Activated T-cell treated with anti-CD3 and anti-CD28 coated beads, Interleukin-2, amount 50 U/mL, for 48 hours (primary cell): ENCODE results near the gene NTN5.
A peak's percentile ranks its signal among the peaks of the same experiment; 100 is the strongest.
"Not testable (repeated sequence)": the region's sequence is repeated elsewhere in the genome, so short reads cannot be mapped to it uniquely, and the experiment has no call there.

ENCODE experiments used
- DNase-seq, 2 experiments: peaks; one replicate each; pipeline ENCODE4 v3.0.0-alpha.2; 2020

The NTN5 gene, protein sequence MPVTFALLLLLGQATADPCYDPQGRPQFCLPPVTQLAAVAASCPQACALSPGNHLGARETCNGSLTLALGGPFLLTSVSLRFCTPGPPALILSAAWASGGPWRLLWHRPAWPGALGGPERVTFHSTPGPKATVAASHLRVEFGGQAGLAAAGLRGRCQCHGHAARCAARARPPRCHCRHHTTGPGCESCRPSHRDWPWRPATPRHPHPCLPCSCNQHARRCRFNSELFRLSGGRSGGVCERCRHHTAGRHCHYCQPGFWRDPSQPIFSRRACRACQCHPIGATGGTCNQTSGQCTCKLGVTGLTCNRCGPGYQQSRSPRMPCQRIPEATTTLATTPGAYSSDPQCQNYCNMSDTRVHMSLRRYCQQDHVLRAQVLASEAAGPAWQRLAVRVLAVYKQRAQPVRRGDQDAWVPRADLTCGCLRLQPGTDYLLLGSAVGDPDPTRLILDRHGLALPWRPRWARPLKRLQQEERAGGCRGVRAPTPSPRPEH

DNA sequence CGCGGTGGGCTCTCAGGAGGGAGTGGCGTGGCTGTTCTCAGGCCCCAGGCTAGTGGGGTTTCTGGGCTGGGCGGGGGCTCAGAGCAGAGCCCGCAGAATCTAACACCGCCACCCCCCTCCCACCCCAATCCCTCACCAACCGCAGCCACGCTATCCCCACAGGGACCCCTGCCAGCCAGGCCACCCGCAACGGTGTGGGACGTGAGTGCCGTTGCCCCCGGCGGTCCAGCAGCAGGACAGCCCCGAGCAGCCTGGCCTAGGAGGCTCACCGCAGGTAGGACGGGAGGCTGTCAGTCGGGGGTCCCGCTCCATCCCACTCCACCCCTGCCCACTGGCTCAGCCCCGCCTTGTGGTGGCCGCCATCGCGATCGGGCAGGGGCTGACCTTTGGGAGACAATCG lies at the start of gene NTN5:
TSS of gene NTN5 (minus strand) at position 24 of the 400 bp plus-strand sequence. CDS start 2,031 bp downstream, outside the sequence.
- no peak for DNase-seq

DNA sequence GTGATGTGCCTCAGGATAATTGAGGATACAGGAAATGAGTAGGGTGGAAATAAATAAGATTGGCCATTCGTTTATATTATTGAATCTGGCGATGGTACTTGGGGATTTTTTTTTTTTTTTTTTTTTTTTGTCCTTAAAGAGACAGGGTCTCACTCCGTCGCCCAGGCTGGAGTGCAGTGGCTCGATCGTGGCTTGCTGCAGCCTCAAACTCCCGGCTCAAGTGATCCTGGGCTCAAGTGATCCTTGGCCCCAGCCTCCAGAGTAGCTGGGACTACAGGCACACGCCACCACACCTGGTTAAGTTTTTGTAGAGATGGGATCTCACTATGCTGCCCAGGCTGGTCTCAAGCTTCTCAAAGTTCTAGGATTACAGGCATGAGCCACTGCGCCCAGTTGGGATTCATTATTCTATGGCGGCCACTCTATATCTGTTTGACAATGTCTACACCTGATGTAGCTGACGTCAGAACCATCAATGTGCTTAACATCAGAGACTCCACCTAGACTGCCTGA lies 49.4 kb upstream of the NTN5 start:
- no peak for DNase-seq

DNA sequence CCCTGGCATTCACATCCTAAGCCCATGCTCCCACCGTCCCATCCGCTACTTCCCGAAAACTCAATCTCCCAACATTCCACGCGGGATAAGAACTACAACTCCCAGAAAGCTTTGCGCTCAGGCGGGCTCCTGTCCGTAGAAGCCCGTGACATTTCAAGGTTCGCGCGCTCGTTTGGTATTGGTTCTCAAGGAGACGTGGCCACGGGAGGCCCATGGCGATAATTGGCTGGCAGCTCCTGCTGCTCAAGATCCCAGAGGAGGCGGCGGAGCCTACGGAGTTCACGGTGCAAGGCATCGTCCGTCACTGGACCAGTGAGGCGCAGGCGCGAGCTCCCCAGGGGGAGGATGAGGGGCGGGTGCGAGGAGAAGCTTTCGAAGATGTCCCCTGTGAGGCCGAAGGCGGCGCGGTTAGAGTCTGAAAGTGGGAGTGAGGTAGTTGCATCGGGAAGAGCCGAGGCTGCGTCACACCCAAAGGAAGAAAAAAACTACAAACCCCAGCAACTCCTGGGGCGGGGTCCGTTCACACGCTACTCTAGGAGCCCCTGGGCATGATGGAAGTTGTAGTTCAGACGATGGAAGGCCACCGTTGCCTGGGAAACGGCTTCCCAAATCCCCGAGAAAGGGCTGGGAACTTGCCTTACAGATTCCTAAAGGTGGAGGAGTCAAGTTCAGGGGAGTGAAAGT lies 47.9 kb upstream of the NTN5 start:
- DNase-seq, result peak; percentile 92 to 94

DNA sequence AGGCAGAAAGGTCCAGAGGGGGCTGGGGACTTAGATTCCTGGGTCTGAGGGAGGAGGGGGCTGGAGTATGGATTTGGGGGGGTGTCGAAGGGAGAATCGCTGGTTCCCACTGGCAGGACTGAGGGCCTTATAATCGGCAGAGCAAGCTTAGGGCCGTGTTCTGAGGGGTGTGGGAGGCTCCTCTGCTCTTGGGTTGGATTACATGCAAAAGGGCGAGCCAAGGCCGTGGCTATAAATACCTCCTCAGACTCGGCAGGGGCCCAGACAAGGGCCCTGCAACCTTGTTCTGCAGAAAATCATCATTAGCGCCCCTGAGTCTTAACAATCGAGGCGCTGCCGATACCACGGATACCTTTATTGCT lies 47.4 kb upstream of the NTN5 start:
- no peak for DNase-seq

DNA sequence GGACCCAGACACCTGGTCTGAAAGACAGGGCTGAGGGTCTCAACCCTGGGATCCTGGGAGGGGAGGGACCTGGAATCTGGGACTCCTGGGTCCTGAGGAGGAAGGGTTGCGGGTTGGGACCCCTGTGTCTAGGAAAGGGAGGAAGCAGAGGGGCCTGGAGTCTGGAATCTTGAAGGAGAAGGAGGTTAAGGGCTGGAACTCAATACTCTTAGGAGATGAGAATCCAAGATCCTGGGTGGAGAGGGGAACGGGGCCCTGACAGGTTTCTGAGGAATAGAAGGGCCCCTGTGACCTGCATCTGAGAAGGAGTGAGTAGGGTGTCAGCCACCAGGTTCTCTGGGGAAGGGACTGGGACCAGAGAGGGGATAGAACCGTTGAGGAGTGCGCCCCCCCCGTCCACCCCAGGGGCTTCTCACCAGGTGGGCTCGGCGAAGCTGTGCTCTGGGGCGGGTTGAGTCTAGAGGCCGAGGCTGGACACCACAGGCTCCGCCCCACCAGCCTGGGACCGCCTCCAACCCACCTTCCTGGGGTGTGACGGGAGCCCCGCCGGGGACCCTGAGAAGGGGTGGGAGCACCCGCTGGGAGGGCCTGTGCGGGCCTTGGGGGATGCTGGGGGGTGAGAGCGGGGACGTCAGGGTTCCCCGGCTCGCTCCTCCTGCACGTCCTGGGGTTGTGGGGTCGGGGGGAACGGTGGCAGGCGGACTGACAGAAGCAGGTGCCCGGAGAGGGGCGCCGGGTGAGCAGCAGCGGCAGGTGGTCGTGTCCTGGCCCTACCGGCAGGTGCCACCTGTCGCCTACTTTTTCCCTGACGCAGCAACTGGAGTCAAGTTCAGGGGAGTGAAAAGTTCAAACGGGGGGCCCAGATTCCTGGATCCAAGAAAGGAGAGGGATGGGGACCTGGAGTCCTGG lies 46.7 kb upstream of the NTN5 start, which contains the start of gene MAMSTR:
TSS of gene MAMSTR (minus strand) at position 463 of the 909 bp plus-strand sequence. CDS start 694 bp downstream, outside the sequence.
- DNase-seq, result no peak

DNA sequence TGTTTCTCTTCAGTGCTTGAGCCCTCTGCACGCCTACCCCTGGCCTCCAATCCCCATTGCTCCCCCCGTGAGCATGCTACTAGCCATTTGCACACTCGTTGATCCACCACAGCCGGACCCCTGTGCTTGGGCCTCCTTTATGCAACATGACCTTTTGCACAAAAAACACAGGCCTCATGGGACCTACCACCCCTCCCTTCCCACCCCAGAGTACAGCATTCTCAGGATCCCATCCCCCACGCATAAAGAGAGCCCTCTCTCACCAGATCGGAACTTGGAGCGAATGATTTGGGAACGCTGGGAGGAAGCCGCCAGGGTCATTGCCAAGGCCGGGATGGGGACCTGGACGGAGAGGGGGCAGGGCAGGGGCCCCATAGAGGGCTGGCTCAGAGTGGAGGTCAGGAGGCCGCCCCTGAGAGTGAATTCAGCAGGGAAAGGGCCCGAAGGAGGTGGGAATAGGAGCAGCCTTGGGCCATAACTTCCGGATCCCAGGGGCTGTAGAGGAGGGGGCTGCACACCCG lies 46.0 kb upstream of the NTN5 start:
- DNase-seq, result no peak

DNA sequence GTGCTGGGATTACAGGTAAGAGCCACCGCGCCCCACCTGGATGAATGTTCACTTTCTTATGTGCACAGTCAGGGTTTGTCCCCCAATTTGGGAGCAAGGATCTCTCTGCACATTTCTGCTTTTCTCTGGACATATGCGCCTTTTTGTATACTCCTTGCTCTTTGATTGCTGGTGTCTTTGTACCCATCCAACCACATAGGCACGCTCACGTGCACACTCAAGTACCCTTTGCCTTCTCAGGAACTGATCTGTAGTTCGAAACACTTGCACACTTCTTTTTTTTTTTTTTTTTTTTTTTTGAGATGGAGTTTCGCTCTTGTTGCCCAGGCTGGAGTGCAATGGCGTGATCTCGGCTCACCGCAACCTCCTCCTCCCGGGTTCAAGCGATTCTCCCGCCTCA lies 45.3 kb upstream of the NTN5 start:
- not testable (repeated sequence) for DNase-seq

DNA sequence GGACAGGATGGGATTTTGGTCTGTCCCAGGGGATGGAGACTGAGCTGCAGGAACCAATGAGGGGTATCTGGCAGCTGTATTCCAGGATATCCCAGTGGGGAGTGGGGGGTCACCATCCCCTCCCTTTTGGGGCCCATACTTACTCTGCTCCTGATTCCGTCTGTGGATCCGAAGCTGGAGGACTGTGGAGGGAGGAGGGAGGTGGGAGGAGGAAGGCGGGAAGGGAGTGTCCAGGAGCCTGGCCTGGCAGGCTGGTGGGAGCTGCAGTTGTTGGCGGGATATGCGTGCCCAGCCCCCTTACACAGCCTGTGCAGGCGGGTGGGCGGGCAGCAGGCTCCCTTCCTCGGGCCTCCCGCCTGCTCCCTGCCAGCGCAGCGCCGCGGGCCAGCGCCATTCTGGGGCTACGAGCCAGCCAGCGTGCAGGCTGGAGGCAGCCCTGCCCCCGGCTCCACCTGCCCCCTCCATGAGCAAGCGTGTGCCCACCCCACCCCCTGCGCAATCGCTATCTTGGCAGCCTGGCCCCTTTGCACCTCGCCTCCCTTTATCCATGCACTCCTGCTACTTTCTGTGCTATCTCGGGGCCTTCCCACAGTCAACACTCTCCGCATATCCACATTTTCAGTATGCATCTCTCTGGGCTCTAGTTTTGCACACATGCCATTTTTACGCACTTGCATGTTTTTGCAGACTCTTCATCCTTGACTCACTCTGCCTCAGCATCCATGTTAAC lies 43.9 kb upstream of the NTN5 start:
- DNase-seq, result no peak

DNA sequence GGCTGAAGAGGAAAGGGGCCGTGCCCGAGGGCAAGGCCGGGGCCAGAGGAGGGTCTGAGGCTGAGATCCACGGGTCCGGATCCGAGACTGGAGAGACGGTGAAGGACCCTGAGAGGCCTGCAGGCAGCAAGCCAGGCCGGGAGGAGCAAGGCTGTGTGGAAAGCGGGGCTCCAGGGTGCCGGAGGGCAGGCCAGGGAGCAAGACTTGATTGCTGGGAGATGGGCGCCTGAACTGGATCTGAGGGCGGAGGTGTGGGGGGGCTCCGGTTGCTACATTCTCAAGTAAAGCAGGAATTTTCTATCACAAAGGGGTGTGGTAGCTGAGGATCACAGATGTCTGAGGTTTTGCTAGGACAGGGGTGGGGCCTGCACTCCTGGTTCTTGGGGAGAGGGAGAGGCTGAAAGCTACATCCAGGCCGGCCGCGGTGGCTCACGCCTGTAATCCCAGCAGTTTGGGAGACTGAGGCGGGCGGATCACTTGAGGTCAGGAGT lies 42.9 kb upstream of the NTN5 start:
- DNase-seq, result no peak

DNA sequence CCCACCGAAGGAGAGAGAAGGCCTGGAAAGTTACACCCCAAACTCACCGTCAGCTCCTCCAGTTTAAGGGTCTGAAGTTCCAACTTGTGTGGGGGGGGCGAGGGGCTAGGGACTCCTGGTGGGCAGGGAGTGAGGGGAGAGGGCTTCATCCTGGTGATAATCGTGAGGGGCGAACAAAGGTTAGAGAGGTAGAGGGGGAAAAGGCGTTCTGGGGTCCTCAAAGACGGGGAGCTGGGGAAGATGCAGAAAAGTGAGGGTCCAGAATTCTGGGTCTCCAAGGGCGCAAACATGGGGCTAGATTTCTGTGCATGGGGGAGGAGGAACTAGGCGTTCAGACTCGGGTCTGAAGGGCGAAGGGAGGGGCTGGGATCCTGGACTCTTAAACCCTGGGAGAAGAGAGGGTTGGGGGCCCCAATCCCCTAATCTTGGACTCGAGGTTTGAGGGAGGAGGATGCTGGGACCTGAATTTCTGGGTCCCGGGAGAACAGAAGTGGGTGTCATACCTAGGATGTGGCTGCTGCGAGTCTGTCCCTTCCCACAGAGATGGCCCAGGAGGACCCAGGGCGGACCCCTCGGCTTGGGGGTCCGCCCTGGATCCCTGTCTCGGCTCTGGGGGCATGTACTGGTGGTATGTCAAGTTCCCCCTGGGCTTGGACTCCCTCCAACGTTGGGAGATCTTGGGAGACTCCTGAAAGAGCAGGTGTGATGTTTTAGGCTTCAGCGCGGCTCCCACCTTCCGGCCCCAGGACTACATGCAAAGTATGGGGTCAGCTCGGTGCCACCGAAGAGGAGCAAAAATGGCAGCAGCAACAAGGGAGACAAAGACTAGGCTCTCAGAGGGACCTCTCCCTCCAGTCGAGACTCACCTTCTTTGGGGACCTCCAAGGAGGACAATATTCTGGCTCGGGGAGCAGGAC lies 42.2 kb upstream of the NTN5 start:
- no peak for DNase-seq

DNA sequence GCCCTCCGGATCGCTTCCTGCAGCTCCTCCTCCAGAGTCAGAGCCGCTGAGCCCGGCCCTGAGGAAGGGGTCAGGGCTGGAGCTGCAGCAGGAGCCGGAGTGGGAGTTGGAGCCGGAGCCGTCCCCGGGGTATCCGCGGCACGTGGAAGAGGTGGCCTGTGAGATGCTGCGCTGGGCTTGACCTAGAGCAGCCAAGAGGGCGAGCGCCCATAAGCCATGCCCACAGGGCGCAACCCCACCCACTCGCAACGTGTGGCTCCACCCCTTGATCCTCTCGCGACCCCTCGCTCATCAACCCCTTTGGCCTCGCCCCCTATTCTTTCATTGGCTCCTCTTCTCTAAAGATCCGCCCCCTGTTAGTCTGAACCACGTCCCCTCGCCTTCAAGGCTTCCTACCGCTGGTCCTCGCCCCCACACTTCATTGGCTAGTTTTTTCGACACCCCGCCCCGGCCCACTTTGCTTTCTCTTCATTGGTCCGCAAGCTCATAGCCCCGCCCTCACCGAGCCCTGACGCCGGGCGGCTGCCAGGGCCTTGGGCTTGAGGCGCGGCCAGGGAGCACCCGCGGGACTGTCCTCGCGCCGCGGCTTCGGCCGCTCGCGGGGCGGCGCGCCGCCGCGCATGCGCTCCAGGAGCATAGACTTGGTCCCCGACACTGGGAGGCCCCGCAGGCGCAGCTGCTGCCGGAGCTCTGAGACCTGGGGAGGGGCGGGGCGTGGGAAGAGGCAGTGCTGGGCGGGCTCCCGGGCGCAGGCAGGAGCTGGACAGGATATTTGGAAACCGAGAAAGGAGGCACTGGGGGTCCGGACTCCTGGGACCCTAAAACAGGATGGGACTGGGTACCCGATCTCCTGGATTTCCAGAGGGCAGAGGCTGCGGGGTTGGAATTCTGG lies 41.3 kb upstream of the NTN5 start:
- DNase-seq, result peak; percentile 99

DNA sequence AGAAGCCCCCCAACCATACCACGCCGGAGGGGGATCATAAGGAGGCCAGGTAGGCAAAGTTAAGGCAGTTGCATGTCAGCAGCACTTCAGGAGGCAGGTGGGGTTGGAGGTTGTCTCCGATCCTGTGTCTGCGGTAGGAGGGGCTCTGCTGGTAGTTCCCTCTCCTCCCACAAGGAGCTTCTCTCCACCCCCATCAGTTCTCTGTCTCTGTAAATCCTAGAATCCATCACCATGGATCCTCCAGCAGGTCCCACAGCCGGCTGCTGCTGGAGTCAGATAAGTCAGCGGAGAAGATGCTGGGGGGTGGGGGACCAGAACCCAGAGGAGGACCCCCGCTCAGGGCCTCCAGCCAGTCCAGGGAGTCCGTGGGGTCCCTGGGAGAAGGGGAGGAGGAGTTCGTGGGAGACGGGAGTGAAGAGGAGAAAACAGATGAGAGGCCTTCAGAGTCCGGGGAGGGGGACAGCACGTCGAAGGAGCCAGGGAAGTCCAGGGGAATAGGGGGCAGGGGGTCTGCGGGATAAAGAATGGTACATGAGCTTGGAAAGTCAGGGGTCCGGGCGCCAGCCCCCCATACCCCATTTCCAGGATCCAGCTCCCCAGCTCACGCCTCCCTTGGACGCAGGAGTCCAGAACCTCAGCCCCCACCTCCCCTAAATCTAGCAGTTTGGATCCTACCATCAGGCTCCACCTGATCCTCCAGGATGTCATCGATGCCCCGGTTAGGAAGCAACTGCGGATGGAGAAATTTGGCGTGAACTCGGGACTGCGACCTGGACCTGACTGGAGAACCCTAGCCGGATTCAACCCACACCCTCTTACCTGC lies 40.4 kb upstream of the NTN5 start:
- peak in 1 of 2 experiments; percentile 35 for DNase-seq

DNA sequence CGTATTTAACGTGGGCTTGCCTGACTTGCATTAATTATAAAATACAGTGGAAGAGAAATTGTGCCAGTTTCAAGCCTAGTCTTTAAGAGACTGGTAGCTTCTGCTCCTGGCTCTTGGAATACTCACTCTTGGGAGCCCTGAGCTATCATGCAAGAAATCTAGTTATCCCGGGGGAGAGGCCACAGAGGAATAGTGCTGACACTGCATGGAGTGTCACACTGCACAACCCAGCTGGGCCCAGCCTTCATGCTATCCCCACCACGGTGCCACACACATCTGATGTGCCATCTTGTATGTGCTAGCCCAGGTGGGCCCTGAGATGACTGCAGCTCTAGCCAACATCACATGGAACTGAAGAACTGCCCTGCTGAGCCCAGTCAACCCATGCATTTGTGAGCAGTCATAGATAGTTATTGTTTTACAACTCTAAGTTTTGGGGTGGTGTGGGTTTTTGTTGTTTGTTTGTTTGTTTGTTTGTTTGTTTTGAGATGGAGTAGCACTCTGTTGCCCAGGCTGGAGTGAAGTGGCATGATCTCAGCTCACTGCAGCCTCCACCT lies 38.4 kb upstream of the NTN5 start:
- no peak for DNase-seq

DNA sequence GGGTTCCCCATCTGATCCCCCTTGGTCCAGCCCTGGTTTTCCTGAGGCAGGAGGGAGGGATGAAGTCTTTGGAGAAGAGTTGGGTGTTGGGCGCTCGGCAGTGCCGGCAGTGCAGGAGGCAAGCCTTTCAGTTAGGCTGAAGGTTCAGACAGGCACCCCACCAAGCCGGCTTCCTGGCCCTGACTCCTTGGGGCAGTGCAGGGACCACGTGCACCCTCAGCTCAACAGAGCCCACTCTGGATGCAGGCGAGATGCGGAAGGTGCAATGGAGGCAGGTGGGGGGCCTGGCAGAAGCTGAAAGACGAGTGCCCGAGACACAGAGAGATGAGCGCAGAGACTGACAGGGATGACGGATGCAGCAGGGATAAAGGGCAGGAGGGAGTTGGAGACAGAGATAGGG lies 35.7 kb upstream of the NTN5 start:
- no peak for DNase-seq

DNA sequence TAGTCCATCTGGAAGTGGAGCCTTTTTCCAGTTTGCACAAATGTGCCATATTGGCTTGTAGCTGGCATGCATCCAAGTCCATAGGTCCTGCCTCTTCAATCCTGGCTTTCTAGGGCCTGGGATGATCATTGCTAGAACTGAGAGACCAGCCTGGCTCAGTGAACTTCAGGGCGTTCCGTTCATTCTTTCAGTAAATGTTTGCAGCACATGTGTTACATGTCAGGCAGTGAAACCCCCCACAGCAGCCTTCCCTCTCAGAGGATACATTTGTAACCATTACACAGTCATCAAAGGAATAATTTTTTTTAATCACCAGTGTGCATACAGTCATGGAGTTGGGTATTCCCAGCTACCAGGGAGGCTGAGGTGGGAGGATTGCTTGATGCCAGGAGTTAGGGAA lies 32.6 kb upstream of the NTN5 start:
- DNase-seq, result no peak

DNA sequence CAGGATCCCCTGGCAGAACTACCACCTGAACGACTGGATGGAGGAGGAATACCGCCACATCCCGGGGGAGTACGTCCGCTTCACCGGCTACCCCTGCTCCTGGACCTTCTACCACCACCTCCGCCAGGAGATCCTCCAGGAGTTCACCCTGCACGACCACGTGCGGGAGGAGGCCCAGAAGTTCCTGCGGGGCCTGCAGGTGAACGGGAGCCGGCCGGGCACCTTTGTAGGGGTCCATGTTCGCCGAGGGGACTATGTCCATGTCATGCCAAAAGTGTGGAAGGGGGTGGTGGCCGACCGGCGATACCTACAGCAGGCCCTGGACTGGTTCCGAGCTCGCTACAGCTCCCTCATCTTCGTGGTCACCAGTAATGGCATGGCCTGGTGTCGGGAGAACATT lies 30.5 kb upstream of the NTN5 start:
- no peak for DNase-seq

DNA sequence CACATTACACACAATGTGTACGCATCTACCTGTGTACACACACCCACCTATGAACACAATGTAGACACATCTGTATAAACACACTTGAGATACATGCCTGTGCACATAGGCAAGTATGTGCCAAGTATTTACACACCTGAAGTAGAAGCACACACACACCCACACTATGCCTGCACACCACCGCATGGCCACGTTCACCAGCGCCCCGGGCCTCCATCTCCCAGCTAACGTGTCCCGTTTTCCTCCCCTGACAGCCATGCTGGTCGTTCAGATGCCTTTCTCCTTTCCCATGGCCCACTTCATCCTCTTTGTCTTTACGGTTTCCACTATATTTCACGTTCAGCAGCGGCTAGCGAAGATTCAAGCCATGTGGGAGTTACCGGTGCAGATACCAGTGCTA lies 29.9 kb upstream of the NTN5 start:
- no peak for DNase-seq

DNA sequence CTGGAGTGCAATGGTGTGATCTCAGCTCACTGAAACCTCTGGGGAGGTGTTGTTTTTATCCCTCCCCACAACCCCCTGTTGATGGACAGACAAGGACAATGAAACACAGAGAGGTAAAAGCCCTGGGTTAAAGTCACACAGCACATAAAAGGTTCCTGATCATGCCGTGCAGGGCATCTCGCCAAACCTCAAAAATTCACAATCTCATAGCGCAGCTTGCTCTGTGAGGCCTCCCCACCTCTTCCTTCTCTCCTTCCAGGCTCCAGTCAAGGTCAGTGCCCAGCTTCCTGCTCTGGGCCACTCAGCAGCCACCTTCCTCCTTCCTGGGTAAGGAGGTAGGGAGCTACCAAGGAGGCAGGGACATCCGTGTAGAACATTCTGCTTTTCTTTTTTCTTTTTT lies 25.2 kb upstream of the NTN5 start:
- no peak for DNase-seq
